ENCODE data around the gene OR2AJ1. TPM values are rescaled to one million over a fixed set of nuclear protein-coding genes. Genes with fewer than 3 reads are reported as not detected.

OR2AJ1 gene
- not detected for total RNA-seq

- DNase-seq = no peak
These were observed at the start of gene OR2AJ1 for GRCh38 chr1:247924868-247925267. TSS of gene OR2AJ1 (plus strand) at chr1:247924889. CDS start at chr1:247933769, 8,880 bp downstream.

DNA sequence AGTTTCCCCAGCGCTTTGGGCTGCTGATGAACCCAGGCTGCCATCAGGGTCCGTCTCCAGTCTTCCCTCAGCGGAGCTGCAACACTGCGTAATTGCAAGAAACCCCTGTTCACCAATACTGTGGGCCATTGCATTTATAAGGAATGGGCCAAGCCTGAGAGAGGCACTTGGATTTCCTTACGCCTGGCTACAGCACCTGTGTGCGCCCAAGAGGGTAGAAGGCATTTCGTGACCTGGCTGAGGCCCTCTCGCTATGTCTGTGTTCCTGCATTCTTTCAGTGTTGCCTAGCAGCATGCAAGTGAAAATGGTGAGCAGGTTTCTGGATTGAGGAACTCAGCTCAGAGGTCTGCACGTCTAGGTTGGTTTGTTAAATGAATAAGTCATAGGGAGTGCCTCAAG lies 41.3 kb upstream of the OR2AJ1 start:
- no peak for DNase-seq

DNA sequence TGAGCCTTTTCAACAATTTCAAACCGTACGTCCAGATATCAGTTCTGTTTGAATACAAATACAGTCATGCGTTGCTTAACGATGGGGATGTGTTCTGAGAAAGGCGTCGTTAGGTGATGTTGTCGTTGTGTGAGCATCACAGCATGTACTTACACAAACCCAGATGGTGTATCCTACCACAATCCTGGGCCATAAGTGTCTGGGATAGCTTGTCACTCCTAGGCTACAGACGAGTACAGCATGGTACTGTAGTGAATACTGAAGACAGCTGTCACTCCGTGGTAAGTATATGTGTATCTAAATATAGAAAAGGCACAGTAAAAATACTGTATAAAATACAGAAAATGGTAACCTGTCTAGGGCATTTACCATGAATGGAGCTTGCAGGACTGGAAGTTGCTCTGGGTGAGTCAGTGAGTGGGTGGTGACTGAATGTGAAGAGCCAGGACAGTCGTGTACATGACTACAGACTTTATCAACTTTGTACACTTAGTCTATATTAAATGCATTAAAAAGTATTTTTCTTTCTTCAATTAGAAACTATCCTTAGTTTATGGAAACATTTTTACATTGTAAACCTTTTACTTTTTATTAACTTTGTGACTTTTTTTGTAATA lies 39.8 kb upstream of the OR2AJ1 start:
- no peak for DNase-seq

- no peak for DNase-seq
These were observed 29.5 kb upstream of the OR2AJ1 start, which contains the start of gene OR2W3 for GRCh38 chr1:247895163-247895637. TSS of gene OR2W3 (plus strand) at chr1:247895587. CDS start at chr1:247895587, 0 bp downstream.

DNA sequence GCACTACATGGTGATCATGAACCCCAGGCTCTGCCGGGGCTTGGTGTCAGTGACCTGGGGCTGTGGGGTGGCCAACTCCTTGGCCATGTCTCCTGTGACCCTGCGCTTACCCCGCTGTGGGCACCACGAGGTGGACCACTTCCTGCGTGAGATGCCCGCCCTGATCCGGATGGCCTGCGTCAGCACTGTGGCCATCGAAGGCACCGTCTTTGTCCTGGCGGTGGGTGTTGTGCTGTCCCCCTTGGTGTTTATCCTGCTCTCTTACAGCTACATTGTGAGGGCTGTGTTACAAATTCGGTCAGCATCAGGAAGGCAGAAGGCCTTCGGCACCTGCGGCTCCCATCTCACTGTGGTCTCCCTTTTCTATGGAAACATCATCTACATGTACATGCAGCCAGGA lies 28.7 kb upstream of the OR2AJ1 start:
- DNase-seq = no peak

DNA sequence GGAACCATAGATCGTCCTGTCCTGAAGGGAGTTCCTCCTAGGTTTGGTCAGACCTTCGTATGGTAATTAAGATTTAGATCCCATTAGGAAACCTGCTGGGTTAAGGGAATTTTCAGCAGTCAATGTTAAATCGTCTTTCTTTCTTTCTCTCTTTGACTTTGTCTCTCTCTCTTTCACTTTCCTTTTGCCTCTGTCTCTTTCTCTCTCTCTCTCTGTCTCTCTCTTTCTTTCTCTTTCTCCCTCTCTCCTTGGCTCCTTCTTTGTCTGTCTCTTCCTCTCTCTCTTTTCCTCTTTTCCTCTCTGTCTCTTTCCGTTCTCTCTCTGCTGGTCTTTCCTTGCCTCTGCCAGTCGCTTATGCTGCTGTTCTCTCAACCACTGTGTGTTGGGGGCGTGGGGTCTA lies 20.6 kb upstream of the OR2AJ1 start:
- DNase-seq = no peak

GRCh38 chr1:247905181-247905580 lies 19.5 kb upstream of the OR2AJ1 start:
- DNase-seq = no peak

DNA sequence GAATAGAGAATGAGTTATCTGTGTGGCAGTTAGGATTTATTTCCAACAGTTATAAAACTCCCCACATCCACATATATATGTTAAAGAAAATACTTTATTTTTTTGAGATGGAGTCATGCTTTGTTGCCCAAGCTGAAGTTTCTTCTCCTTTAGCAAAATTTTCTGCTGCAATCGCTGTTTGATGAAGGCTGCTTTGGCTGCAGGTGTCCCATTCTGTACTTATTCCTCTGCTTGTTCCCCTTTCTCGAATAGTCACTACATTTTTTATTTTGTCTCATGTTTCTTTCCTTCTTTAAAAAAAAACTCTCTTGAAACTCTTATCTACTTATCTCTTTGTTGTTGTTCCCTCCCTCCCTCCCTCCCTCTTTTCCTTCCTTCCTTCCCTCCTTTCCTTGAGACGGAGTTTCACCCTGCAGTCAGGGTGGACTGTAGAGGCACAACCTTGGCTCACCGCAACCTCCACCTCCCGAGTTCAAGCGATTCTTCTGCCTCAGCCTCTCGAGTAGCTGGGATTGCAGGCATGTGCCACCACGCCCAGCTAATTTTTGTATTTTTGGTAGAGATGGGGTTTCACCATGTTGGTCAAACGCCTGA lies 18.7 kb upstream of the OR2AJ1 start:
- DNase-seq = no peak

- no peak for DNase-seq
These were observed 18.1 kb upstream of the OR2AJ1 start for GRCh38 chr1:247906504-247907047.

DNA sequence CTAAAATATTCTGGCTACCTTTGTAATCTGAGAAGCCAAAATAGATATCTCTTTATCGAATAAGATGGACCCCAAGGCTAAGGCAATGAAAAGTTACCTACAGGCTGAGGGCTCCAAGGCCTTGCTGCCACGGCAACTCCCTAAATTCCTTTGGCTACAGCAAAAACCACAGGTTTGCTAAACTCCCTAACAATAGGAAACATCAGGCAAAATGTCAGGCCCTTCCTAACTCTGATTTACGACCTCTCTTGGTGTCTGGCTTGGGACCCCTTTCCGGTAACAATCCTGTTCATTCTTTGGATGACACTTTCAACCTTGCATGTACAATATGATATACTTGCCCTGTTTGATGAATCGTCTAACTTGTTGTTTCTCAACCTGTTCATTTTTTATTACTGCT lies 15.9 kb upstream of the OR2AJ1 start:
- no peak for DNase-seq

DNA sequence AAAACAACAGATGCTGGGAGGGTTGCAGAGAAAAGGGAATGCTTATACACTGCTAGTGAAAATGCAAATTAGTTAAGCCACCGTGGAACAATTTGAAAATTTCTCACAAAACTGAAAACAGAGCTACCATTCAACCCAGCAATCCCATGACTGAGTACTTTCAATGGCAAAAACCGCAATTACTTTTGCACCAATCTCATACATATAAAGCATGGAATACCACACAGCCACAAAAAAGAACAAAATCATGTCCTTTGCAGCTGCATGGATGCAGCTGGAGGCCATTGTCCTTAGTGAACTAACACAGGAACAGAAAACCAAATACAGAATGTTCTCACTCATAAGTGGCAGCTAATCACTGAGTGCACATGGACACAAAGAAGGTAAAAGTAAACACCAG lies 10.9 kb upstream of the OR2AJ1 start:
- DNase-seq = no peak

GRCh38 chr1:247914941-247915662 lies 9.6 kb upstream of the OR2AJ1 start:
- no peak for DNase-seq

DNA sequence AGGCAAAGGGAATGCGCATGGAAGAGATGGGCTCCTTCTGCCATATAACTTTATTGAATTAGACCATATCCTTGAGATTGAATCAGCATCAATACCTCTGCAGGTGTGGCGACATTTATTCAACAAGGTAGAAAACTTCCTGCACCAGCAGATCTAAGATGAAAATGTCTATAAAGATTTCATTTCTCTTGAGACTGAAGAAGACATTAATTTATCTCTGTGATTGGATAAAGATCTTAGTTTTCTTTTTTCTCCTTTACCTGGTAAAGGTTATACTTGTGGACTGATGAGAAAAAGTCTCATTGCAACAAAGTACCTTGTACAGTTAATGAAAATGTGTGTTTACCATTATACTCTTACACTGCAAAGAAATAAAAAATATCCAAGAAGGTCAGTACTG lies 4.7 kb upstream of the OR2AJ1 start, which contains the start of gene OR2T8:
TSS of gene OR2T8 (plus strand) at position 301 of the 400 bp plus-strand sequence. CDS start 766 bp downstream, outside the sequence.
- DNase-seq = no peak

GRCh38 chr1:247923941-247924340 lies 748 bp upstream of the OR2AJ1 start:
- DNase-seq = no peak

DNA sequence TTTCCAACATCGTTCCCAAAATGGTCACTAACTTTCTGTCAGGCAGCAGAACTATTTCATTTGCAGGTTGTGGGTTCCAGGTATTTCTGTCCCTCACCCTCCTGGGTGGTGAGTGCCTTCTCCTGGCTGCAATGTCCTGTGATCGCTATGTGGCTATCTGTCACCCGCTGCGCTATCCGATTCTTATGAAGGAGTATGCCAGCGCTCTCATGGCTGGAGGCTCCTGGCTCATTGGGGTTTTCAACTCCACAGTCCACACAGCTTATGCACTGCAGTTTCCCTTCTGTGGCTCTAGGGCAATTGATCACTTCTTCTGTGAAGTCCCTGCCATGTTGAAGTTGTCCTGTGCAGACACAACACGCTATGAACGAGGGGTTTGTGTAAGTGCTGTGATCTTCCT lies 9.3 kb downstream of the OR2AJ1 start:
- DNase-seq = no peak

- DNase-seq = no peak
These were observed 11.1 kb downstream of the OR2AJ1 start for GRCh38 chr1:247935781-247936180.

DNA sequence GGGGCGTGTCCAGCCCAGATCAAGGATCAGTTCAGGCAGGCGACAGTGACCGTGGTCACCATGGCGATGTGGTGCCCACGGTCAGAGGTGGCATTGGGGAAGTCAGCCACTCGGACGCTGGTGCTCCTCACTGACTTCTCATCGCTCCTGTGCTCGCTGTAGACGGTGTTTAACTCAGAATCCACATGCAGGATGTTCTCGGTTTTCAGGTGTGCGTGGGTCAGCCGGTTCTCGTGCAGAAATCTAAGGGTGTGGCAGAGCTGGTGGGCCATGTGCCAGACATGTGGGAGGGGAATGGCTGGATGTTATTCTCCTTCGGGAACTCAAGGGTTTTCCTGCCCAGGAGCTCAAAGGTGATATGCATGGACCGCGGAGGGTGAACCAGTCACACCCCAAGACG lies 11.7 kb downstream of the OR2AJ1 start:
- DNase-seq = no peak

DNA sequence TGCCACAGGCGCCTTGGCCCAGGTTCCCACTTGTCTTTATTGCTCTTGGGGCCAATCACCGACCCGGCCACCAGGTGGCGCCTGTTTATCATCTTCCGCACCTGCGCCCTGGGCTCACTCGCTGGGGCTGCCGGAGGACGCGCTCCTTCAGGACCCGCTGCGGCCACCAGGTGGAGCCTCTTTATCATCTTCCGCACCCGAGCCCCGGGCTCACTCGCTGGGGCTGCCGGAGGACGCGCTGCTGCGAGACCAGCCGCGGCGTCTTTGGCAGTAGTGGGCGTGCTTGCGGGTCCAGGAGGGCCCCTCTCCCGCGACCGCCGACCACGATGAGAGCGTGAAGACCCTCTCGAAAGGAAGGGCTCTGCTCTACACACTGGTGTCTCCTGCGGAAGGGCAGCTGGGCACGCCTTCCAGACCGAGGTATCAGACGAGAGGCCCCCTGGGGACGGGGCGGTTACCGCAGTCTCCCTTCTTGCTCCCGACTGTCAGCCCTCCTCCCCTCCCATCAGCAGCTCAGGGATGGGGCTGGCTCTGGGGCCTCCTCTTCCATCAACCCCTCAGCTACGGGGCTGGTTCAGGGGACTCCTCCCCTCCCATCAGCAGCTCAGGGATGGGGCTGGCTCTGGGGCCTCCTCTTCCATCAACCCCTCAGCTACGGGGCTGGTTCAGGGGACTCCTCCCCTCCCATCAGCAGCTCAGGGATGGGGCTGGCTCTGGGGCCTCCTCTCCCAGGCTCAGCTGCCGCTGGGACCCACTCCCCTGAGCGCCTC lies 12.5 kb downstream of the OR2AJ1 start:
- DNase-seq = peak; percentile 46

- no peak for DNase-seq
These were observed 17.9 kb downstream of the OR2AJ1 start for GRCh38 chr1:247942624-247943023.

DNA sequence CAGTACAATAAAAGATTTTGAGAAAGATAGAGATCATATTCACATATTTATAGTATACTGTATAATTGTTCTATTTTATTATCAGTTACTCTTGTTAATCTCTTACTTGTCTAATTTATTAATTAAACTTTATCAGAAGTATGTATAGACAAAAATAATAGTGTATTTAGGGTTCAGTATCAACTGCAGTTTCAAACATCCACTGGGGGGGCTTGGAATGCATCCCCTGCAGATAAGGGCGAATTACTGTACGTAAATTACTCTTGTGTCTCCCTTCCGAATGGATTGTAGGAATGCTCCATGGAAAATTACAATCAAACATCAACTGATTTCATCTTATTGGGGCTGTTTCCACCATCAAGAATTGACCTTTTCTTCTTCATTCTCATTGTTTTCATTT lies 23.9 kb downstream of the OR2AJ1 start, which contains the start of gene OR2L8:
TSS of gene OR2L8 (plus strand) at position 301 of the 400 bp plus-strand sequence. CDS start at position 301, 0 bp downstream.
- DNase-seq = no peak

DNA sequence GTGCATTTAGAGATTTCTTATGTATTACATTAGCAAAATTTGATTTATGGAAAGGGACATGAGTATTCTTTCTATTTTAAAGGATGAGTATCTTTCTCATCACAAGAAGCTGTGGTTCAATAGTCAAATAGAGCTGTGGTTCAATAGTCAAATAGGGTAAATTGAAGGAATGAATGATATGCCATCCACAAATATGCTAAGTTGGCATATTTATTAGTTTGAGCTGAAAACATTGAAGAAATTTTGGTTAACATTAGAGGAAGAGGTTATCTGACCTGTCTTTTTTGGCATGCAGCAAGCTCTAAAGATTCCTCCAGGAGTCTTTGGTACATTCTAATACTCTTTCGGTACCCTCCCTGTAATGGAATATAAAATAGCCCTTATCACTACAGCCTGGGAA lies 28.7 kb downstream of the OR2AJ1 start:
- no peak for DNase-seq

GRCh38 chr1:247961791-247962190 lies 37.1 kb downstream of the OR2AJ1 start:
- DNase-seq = no peak

All from effector CD4-positive, alpha-beta T cell (primary cell).